OCI-LY1 (cell line): ENCODE results near the gene CLDN3.

Experiments used
- CTCF ChIP-seq: fragments of 200-600 bp; sonication (generic), shearing (Covaris generic); IDR thresholded peaks from 2 replicates; pipeline ENCODE4 v1.5.1; 2017; ENCODE audit warnings: mild to moderate bottlenecking, antibody characterized with exemption, low read length, moderate library complexity, mixed read lengths
- EZH2 ChIP-seq: fragments of 200-600 bp; sonication (generic), shearing (Covaris generic); IDR thresholded peaks from 2 replicates; pipeline ENCODE4 v1.8.0; 2017; ENCODE audit warnings: borderline replicate concordance, mixed run types, mild to moderate bottlenecking, antibody characterized with exemption, low read length, moderate library complexity, mixed read lengths

GRCh38 chr7:73778801-73779389 lies 8.8 kb upstream of the CLDN3 start:
- TF ChIP-seq CTCF: no peak
- no peak for TF ChIP-seq EZH2
